HepG2 (cell line): Measurements from ENCODE around the gene ZNF414. TPM values are rescaled to one million over a fixed set of nuclear protein-coding genes. Genes with fewer than 3 reads are reported as not detected.

Experiments
- CBX1 ChIP-seq: IDR thresholded peaks from one replicate; pipeline ENCODE4 v1.6.1; 2016; ENCODE audit warnings: antibody characterized with exemption, low read depth
- CENPBD1 ChIP-seq: sonication (generic); formaldehyde crosslinking; IDR thresholded peaks from 2 replicates; pipeline ENCODE4 v1.8.0; 2022; ENCODE audit warnings: missing genetic modification reagents, low read depth, mild to moderate bottlenecking, borderline replicate concordance
- ETV5 ChIP-seq: IDR thresholded peaks from 2 replicates; pipeline ENCODE4 v1.6.1; 2018; ENCODE audit warnings: missing biosample characterization, missing genetic modification reagents, inconsistent platforms, borderline replicate concordance
- FOXM1 ChIP-seq: sonication (generic); formaldehyde crosslinking; IDR thresholded peaks from 2 replicates; pipeline ENCODE4 v1.5.0; 2020; ENCODE audit warnings: missing genetic modification reagents
- GLI4 ChIP-seq: sonication (generic); formaldehyde crosslinking; IDR thresholded peaks from 2 replicates; pipeline ENCODE4 v1.5.1; 2020; ENCODE audit warnings: missing genetic modification reagents, mild to moderate bottlenecking, moderate library complexity, borderline replicate concordance
- ISL2 ChIP-seq: sonication (generic); formaldehyde crosslinking; IDR thresholded peaks from 2 replicates; pipeline ENCODE4 v1.5.0; 2020; ENCODE audit warnings: missing genetic modification reagents
- MZF1 ChIP-seq: sonication (generic); formaldehyde crosslinking; IDR thresholded peaks from 2 replicates; pipeline ENCODE4 v1.8.1; 2023; ENCODE audit warnings: mild to moderate bottlenecking, missing genetic modification reagents, borderline replicate concordance
- PAX8 ChIP-seq: sonication (generic); formaldehyde crosslinking; IDR thresholded peaks from 2 replicates; pipeline ENCODE4 v1.8.0; 2022; ENCODE audit warnings: mild to moderate bottlenecking, missing genetic modification reagents, borderline replicate concordance
- PBX3 ChIP-seq: sonication (generic); formaldehyde crosslinking; IDR thresholded peaks from 2 replicates; pipeline ENCODE4 v1.8.1; 2023; ENCODE audit warnings: missing genetic modification reagents, inconsistent platforms, borderline replicate concordance
- SCMH1 ChIP-seq: sonication (generic); formaldehyde crosslinking; IDR thresholded peaks from 2 replicates; pipeline ENCODE4 v1.9.0; 2021; ENCODE audit warnings: missing genetic modification reagents, mild to moderate bottlenecking, borderline replicate concordance
- SNAPC5 ChIP-seq: sonication (generic); formaldehyde crosslinking; IDR thresholded peaks from 2 replicates; pipeline ENCODE4 v1.8.1; 2023; ENCODE audit warnings: mild to moderate bottlenecking, missing genetic modification reagents, borderline replicate concordance
- SP1 ChIP-seq, 2 experiments: fragments of 450-650 bp in 1 of 2; sonication (generic) in 1 of 2; formaldehyde crosslinking in 1 of 2; IDR thresholded peaks; 2 replicates each; pipeline versions ENCODE4 v1.4.0 to v1.6.1; 2016 to 2020; ENCODE audit warnings: missing genetic modification reagents in 1 of 2
- TBX2 ChIP-seq: sonication (generic); formaldehyde crosslinking; IDR thresholded peaks from 2 replicates; pipeline ENCODE4 v1.5.0; 2020; ENCODE audit warnings: missing genetic modification reagents, mild to moderate bottlenecking, borderline replicate concordance
- ZBTB26 ChIP-seq: IDR thresholded peaks from 2 replicates; pipeline ENCODE4 v1.6.1; 2016; ENCODE audit warnings: missing compliant biosample characterization, missing genetic modification reagents, borderline replicate concordance
- ZNF138 ChIP-seq: sonication (generic); formaldehyde crosslinking; IDR thresholded peaks from 2 replicates; pipeline ENCODE4 v1.5.0; 2020; ENCODE audit warnings: mild to moderate bottlenecking, low read depth, missing genetic modification reagents
- ZNF550 ChIP-seq: sonication (generic); formaldehyde crosslinking; IDR thresholded peaks from 2 replicates; pipeline ENCODE4 v1.4.0; 2020; ENCODE audit warnings: mild to moderate bottlenecking, missing genetic modification reagents, borderline replicate concordance
- ZNF629 ChIP-seq: sonication (generic); formaldehyde crosslinking; conservative IDR thresholded peaks from 2 replicates; pipeline ENCODE4 v1.5.0; 2020; ENCODE audit warnings: missing genetic modification reagents
- ZNF749 ChIP-seq: sonication (generic); formaldehyde crosslinking; IDR thresholded peaks from 2 replicates; pipeline ENCODE4 v1.8.0; 2022; ENCODE audit warnings: mild to moderate bottlenecking, missing genetic modification reagents, moderate library complexity, borderline replicate concordance
- ZZZ3 ChIP-seq: sonication (generic); formaldehyde crosslinking; IDR thresholded peaks from 2 replicates; pipeline ENCODE4 v1.4.0; 2020; ENCODE audit warnings: missing genetic modification reagents, mild to moderate bottlenecking, borderline replicate concordance
- polyA plus RNA-seq, 8 experiments: library from polyadenylated mRNA; depleted of rRNA in 3 of 8; stranded (reverse) in 7 of 8; unstranded in 1 of 8; fragments of >200 nt; fragmentation: Illumina TruSeq in 4 of 8; extraction: Trizol in 4 of 8; gene quantifications; 2 replicates each; pipeline versions ENCODE4 v1.2.1 to v1.2.3, GENCODE V29; 2011 to 2016; ENCODE audit warnings: low read depth in 4 of 8, missing spikeins in 1 of 8, mixed read lengths in 1 of 8; ENCODE audit not compliant: insufficient read depth in 1 of 8
- total RNA-seq, 5 experiments: library from RNA; depleted of rRNA; stranded (reverse); fragments of >200 nt; fragmentation: Illumina TruSeq; extraction: Trizol; gene quantifications; 2 replicates each; pipeline ENCODE4 v1.2.3, GENCODE V29; 2016; ENCODE audit warnings: low read depth in 1 of 5
- TF ChIP-seq, protein P1 (sequence below): sonication (generic); formaldehyde crosslinking; conservative IDR thresholded peaks from 2 replicates; pipeline ENCODE4 v1.8.1; 2023; ENCODE audit warnings: missing genetic modification reagents
- TF ChIP-seq, protein P2 (sequence below): sonication (generic); formaldehyde crosslinking; IDR thresholded peaks from 2 replicates; pipeline ENCODE4 v1.4.0; 2020; ENCODE audit warnings: missing genetic modification reagents, low read depth, mild to moderate bottlenecking, borderline replicate concordance

ZNF414 gene
- total and polyA plus RNA-seq, 2 of the 13 experiments (the other 11 are each of a cell fraction or from before 2014, with no cell fraction given) = 2.5 to 4.0 TPM

- TF ChIP-seq CENPBD1 (CRISPR knock-in tag) = no peak
- TF ChIP-seq ZNF749 (CRISPR knock-in tag) = no peak
- TF ChIP-seq SCMH1 (CRISPR knock-in tag) = no peak
- TF ChIP-seq MZF1 (CRISPR knock-in tag) = no peak
- TF ChIP-seq, protein P1, sequence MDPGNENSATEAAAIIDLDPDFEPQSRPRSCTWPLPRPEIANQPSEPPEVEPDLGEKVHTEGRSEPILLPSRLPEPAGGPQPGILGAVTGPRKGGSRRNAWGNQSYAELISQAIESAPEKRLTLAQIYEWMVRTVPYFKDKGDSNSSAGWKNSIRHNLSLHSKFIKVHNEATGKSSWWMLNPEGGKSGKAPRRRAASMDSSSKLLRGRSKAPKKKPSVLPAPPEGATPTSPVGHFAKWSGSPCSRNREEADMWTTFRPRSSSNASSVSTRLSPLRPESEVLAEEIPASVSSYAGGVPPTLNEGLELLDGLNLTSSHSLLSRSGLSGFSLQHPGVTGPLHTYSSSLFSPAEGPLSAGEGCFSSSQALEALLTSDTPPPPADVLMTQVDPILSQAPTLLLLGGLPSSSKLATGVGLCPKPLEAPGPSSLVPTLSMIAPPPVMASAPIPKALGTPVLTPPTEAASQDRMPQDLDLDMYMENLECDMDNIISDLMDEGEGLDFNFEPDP (CRISPR knock-in tag) = no peak
- TF ChIP-seq ZZZ3 (CRISPR knock-in tag) = no peak
- TF ChIP-seq ZBTB26 (CRISPR knock-in tag) = no peak
- TF ChIP-seq, protein P2, sequence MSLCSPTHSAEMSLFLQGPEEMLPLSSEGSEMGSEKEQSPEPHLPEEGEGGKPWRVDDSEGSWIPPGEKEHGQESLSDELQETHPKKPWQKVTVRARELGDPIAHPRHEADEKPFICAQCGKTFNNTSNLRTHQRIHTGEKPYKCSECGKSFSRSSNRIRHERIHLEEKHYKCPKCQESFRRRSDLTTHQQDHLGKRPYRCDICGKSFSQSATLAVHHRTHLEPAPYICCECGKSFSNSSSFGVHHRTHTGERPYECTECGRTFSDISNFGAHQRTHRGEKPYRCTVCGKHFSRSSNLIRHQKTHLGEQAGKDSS (CRISPR knock-in tag) = no peak
- TF ChIP-seq TBX2 (CRISPR knock-in tag) = no peak
- TF ChIP-seq FOXM1 (CRISPR knock-in tag) = no peak
- TF ChIP-seq SP1 (IDR thresholded peaks at IDR 0.05) = no peak
- TF ChIP-seq SP1 (CRISPR knock-in tag; IDR thresholded peaks at IDR 0.05) = no peak
- TF ChIP-seq ZNF138 (CRISPR knock-in tag) = no peak
- peak; percentile 27; the same call in 1 of the 2 replicates for TF ChIP-seq ISL2
- TF ChIP-seq PBX3 = no peak
- no peak for TF ChIP-seq ZNF629 (CRISPR knock-in tag)
- peak; percentile 29 for TF ChIP-seq CBX1
- no peak for TF ChIP-seq SNAPC5 (CRISPR knock-in tag)
- no peak for TF ChIP-seq ETV5 (CRISPR knock-in tag)
- no peak for TF ChIP-seq PAX8
- TF ChIP-seq GLI4 = 0 out of 2 replicates have a peak, but pooled peaks have one; percentile 16
- TF ChIP-seq ZNF550 (CRISPR knock-in tag) = no peak
Observed at GRCh38 chr19:8526345-8527091, 12.6 kb upstream of the ZNF414 start (continued).
